K562 (cell line): ENCODE measurements around the gene CHPF. TPM values are rescaled to one million over a fixed set of nuclear protein-coding genes. Genes with fewer than 3 reads are reported as not detected.

ENCODE experiments used
- FIP1L1 ChIP-seq: fragments of 200-400 bp; formaldehyde crosslinking; IDR thresholded peaks from 2 replicates; pipeline ENCODE4 v1.6.1; 2018; ENCODE audit warnings: mild to moderate bottlenecking, low read depth, low read length; ENCODE audit not compliant: poor library complexity, severe bottlenecking
- HDAC8 ChIP-seq: fragments of 450-650 bp; IDR thresholded peaks from 2 replicates; pipeline ENCODE4 v1.6.1; 2016; ENCODE audit warnings: mild to moderate bottlenecking, missing genetic modification characterization, moderate library complexity, missing compliant biosample characterization
- KLF16 ChIP-seq: IDR thresholded peaks from 2 replicates; pipeline ENCODE4 v1.6.1; 2016; ENCODE audit warnings: antibody characterized with exemption
- MAZ ChIP-seq, 2 experiments: fragments of 450-650 bp in 1 of 2; sonication (generic) in 1 of 2; formaldehyde crosslinking; IDR thresholded peaks in 1 of 2; conservative IDR thresholded peaks in 1 of 2; 2 replicates each; pipeline versions ENCODE4 v1.4.0 to v1.5.0; 2020; ENCODE audit warnings: mild to moderate bottlenecking in 1 of 2, missing genetic modification reagents in 1 of 2
- NCOA4 ChIP-seq: fragments of 450-650 bp; IDR thresholded peaks from 2 replicates; pipeline ENCODE4 v1.6.1; 2018; ENCODE audit warnings: mild to moderate bottlenecking; ENCODE audit not compliant: partially characterized antibody
- NFYB ChIP-seq: IDR thresholded peaks from 2 replicates; pipeline ENCODE4 v1.6.1; 2011; ENCODE audit warnings: mild to moderate bottlenecking, moderate library complexity; ENCODE audit not compliant: insufficient read length; ENCODE audit errors: extremely low read depth
- POLR2AphosphoS2 ChIP-seq: IDR thresholded peaks from 2 replicates; pipeline ENCODE4 v1.6.1; 2012; ENCODE audit warnings: low read length, improper control_type of control experiment
- POLR3G ChIP-seq: IDR thresholded peaks from 2 replicates; pipeline ENCODE4 v1.6.1; 2011; ENCODE audit not compliant: insufficient read length, insufficient replicate concordance; ENCODE audit errors: extremely low read depth
- RBM17 ChIP-seq: fragments of 200-400 bp; formaldehyde crosslinking; IDR thresholded peaks from 2 replicates; pipeline ENCODE4 v1.6.1; 2017; ENCODE audit warnings: low read depth, mild to moderate bottlenecking, low read length, borderline replicate concordance
- SMAD1 ChIP-seq: fragments of 150-350 bp; IDR thresholded peaks from 2 replicates; pipeline ENCODE4 v1.6.1; 2014; ENCODE audit warnings: low read length, low read depth; ENCODE audit not compliant: partially characterized antibody
- TAF1 ChIP-seq: IDR thresholded peaks from 2 replicates; pipeline ENCODE4 v1.6.1; 2011; ENCODE audit warnings: mild to moderate bottlenecking, low read length, moderate library complexity; ENCODE audit not compliant: insufficient read depth, control insufficient read depth, severe bottlenecking; ENCODE audit errors: extremely low read depth
- ZNF354B ChIP-seq: fragments of 250-450 bp; sonication (Bioruptor Pico); IDR thresholded peaks from 2 replicates; pipeline ENCODE4 v1.4.0; 2020
- ZNF830 ChIP-seq: fragments of 250-450 bp; sonication (Bioruptor Pico); IDR thresholded peaks from 2 replicates; pipeline ENCODE4 v1.5.0; 2021; ENCODE audit warnings: mild to moderate bottlenecking
- polyA plus RNA-seq, 8 experiments: library from polyadenylated mRNA; depleted of rRNA in 4 of 8; stranded (reverse) in 5 of 8; unstranded in 3 of 8; fragments of >200 nt; fragmentation: Nextera tagmentation in 2 of 8; fragmentation: Illumina TruSeq in 1 of 8; extraction: Ambion mirVana in 2 of 8; extraction: Trizol in 1 of 8; gene quantifications; 2 replicates each; pipeline versions ENCODE4 v1.2.1 to v1.2.3, GENCODE V29; 2011 to 2014; ENCODE audit warnings: inconsistent platforms in 1 of 8, missing spikeins in 1 of 8
- total RNA-seq, 7 experiments: library from RNA; depleted of rRNA in 6 of 7; stranded (reverse); fragments of >200 nt in 6 of 7; fragmentation: Illumina TruSeq in 2 of 7; extraction: Trizol in 2 of 7; gene quantifications; 2 replicates each; pipeline versions ENCODE4 v1.2.1 to v1.2.3, GENCODE V29; 2011 to 2021; ENCODE audit warnings: low replicate concordance in 1 of 7
- TF ChIP-seq, protein P1 (sequence below): fragments of 450-650 bp; IDR thresholded peaks from 2 replicates; pipeline ENCODE4 v1.6.1; 2016; ENCODE audit warnings: borderline replicate concordance
- TF ChIP-seq, protein P2 (sequence below): fragments of 450-650 bp; IDR thresholded peaks from 2 replicates; pipeline ENCODE4 v1.7.0; 2016; ENCODE audit warnings: borderline replicate concordance
- TF ChIP-seq, protein P3 (sequence below): sonication (generic); formaldehyde crosslinking; IDR thresholded peaks from 2 replicates; pipeline ENCODE4 v1.8.1; 2022; ENCODE audit warnings: missing genetic modification reagents
- TF ChIP-seq, protein P4 (sequence below): sonication (generic); formaldehyde crosslinking; IDR thresholded peaks from 2 replicates; pipeline ENCODE4 v1.8.0; 2022; ENCODE audit warnings: mild to moderate bottlenecking, missing genetic modification reagents
- TF ChIP-seq, protein P5 (sequence below): fragments of 450-650 bp; formaldehyde crosslinking; conservative IDR thresholded peaks from 2 replicates; pipeline ENCODE4 v1.4.0; 2022; ENCODE audit warnings: mild to moderate bottlenecking, missing genetic modification characterization

The CHPF gene
- total and polyA plus RNA-seq, 9 of the 15 experiments (the other 6 are each of a cell fraction or from before 2014, with no cell fraction given), result 0.15 to 57.2 (median 7.9) TPM

DNA sequence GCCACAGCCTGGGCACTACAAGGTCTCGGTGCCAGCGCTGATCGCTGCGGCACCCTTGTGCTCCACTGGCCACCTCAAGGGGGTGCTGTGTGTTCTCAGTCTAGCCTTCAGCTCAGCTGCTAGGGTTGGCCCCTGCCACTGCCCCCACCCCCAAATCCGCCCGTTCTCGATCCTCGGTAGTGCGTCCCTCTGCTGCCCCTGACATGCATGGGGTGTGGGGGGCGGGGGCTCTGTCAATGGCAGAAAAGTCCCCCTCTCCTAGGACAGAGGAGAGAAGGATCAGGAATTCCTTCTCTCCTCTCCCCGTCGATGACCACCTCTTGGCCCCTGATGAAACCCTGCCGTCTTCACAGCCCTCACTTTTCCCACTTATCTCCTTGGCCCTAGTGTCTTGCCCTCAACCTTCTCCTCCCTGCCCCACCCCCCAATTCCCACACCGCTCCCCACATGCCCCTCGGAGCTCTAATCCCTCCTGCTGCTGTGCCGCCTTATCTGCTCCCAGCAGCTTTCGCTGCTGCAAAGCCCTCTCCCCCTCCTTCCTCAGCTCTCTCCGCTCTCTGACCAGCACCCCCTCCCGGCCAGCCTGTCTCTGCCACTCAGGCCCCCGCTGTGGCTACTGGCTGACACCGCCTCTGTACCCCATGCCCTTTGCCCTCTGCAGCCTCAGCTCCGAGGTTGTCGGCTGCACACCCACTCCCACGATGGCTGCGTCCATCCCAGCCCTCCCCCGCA is 33.7 kb downstream of the CHPF start (continued):
- TF ChIP-seq, protein P1, sequence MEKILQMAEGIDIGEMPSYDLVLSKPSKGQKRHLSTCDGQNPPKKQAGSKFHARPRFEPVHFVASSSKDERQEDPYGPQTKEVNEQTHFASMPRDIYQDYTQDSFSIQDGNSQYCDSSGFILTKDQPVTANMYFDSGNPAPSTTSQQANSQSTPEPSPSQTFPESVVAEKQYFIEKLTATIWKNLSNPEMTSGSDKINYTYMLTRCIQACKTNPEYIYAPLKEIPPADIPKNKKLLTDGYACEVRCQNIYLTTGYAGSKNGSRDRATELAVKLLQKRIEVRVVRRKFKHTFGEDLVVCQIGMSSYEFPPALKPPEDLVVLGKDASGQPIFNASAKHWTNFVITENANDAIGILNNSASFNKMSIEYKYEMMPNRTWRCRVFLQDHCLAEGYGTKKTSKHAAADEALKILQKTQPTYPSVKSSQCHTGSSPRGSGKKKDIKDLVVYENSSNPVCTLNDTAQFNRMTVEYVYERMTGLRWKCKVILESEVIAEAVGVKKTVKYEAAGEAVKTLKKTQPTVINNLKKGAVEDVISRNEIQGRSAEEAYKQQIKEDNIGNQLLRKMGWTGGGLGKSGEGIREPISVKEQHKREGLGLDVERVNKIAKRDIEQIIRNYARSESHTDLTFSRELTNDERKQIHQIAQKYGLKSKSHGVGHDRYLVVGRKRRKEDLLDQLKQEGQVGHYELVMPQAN, result peak; percentile 70; the same call in 1 of the 2 replicates
- TF ChIP-seq, protein P2, sequence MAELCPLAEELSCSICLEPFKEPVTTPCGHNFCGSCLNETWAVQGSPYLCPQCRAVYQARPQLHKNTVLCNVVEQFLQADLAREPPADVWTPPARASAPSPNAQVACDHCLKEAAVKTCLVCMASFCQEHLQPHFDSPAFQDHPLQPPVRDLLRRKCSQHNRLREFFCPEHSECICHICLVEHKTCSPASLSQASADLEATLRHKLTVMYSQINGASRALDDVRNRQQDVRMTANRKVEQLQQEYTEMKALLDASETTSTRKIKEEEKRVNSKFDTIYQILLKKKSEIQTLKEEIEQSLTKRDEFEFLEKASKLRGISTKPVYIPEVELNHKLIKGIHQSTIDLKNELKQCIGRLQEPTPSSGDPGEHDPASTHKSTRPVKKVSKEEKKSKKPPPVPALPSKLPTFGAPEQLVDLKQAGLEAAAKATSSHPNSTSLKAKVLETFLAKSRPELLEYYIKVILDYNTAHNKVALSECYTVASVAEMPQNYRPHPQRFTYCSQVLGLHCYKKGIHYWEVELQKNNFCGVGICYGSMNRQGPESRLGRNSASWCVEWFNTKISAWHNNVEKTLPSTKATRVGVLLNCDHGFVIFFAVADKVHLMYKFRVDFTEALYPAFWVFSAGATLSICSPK, result no peak
- TF ChIP-seq ZNF830 (CRISPR knock-in tag) (no peak), NCOA4 (no peak), HDAC8 (tag) (no peak), NFYB (no peak), SMAD1 (peak; percentile 65), KLF16 (peak; percentile 94), POLR3G (no peak), TAF1 (no peak), RBM17 (no peak), MAZ (CRISPR knock-in tag; conservative IDR thresholded peaks at IDR 0.05 in 1 of 2, IDR thresholded peaks at IDR 0.05 in 1 of 2) (peak; percentile 95 to 96), POLR2AphosphoS2 (no peak), FIP1L1 (no peak), ZNF354B (no peak)
- TF ChIP-seq, protein P3, sequence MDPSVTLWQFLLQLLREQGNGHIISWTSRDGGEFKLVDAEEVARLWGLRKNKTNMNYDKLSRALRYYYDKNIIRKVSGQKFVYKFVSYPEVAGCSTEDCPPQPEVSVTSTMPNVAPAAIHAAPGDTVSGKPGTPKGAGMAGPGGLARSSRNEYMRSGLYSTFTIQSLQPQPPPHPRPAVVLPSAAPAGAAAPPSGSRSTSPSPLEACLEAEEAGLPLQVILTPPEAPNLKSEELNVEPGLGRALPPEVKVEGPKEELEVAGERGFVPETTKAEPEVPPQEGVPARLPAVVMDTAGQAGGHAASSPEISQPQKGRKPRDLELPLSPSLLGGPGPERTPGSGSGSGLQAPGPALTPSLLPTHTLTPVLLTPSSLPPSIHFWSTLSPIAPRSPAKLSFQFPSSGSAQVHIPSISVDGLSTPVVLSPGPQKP (CRISPR knock-in tag), result no peak
- TF ChIP-seq, protein P4, sequence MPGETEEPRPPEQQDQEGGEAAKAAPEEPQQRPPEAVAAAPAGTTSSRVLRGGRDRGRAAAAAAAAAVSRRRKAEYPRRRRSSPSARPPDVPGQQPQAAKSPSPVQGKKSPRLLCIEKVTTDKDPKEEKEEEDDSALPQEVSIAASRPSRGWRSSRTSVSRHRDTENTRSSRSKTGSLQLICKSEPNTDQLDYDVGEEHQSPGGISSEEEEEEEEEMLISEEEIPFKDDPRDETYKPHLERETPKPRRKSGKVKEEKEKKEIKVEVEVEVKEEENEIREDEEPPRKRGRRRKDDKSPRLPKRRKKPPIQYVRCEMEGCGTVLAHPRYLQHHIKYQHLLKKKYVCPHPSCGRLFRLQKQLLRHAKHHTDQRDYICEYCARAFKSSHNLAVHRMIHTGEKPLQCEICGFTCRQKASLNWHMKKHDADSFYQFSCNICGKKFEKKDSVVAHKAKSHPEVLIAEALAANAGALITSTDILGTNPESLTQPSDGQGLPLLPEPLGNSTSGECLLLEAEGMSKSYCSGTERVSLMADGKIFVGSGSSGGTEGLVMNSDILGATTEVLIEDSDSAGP, result no peak
- TF ChIP-seq, protein P5, sequence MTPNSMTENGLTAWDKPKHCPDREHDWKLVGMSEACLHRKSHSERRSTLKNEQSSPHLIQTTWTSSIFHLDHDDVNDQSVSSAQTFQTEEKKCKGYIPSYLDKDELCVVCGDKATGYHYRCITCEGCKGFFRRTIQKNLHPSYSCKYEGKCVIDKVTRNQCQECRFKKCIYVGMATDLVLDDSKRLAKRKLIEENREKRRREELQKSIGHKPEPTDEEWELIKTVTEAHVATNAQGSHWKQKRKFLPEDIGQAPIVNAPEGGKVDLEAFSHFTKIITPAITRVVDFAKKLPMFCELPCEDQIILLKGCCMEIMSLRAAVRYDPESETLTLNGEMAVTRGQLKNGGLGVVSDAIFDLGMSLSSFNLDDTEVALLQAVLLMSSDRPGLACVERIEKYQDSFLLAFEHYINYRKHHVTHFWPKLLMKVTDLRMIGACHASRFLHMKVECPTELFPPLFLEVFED (CRISPR knock-in tag), result no peak
